Measurements from ENCODE around the gene SIPA1L3.

GRCh38 chr19:38209152-38209551, 302.1 kb downstream of the SIPA1L3 start:
- TF ChIP-seq POLR2A (IDR thresholded peaks at IDR 0.05) (no peak), CTCF (IDR thresholded peaks at IDR 0.05) (no peak)

Measured in adrenal gland (tissue), 5 donors.